HEK293 (cell line): ENCODE measurements around the gene SSPN.
A peak's percentile ranks its signal among the peaks of the same experiment; 100 is the strongest.

Source experiments
- CTCF ChIA-PET: fragments of 350-600 bp; formaldehyde crosslinking; extraction: SDS; loops from one replicate; lab custom pipeline; 2021; ENCODE audit warnings: antibody characterized with exemption; lab: Yijun Ruan, JAX
- POLR2A ChIA-PET: fragments of 300-600 bp; formaldehyde crosslinking; extraction: SDS; loops from one replicate; lab custom pipeline; 2020; ENCODE audit warnings: antibody characterized with exemption, inconsistent platforms; lab: Yijun Ruan, JAX
- H3K27ac ChIP-seq: fragments of 200-500 bp; sonication (Bioruptor generic); 2 replicates; pipeline ENCODE4 v1.5.1; 2014; ENCODE audit warnings: low read depth, low read length, control low read depth, inconsistent platforms; ENCODE audit errors: extremely low read depth
- H3K36me3 ChIP-seq, 2 experiments: fragments of 200-500 bp in 1 of 2; sonication (Bioruptor generic) in 1 of 2; 1 replicate in 1 of 2; 2 replicates in 1 of 2; pipeline ENCODE4 v1.5.1; 2014 to 2017; ENCODE audit warnings: inconsistent platforms in 2 of 2, low read length in 2 of 2; ENCODE audit not compliant: control insufficient read depth in 2 of 2, insufficient read depth in 1 of 2
- H3K4me1 ChIP-seq: fragments of 200-500 bp; sonication (Bioruptor generic); 2 replicates; pipeline ENCODE4 v1.5.1; 2014; ENCODE audit warnings: mild to moderate bottlenecking, low read length, inconsistent platforms; ENCODE audit not compliant: control insufficient read depth, insufficient read depth
- H3K4me3 ChIP-seq: 2 replicates; pipeline ENCODE4 v1.5.1; 2011; ENCODE audit warnings: low read depth, mild to moderate bottlenecking, control low read depth, low read length, moderate library complexity
- H3K9me3 ChIP-seq: fragments of 200-500 bp; sonication (Bioruptor generic); 2 replicates; pipeline ENCODE4 v1.5.1; 2014; ENCODE audit warnings: low read depth, low read length, inconsistent platforms; ENCODE audit not compliant: control insufficient read depth, insufficient read depth
- KLF8 ChIP-seq: fragments of 450-650 bp; formaldehyde crosslinking; IDR thresholded peaks from 2 replicates; pipeline ENCODE4 v1.5.1; 2016; ENCODE audit warnings: missing biosample characterization, missing genetic modification characterization
- MYNN ChIP-seq: fragments of 450-650 bp; formaldehyde crosslinking; IDR thresholded peaks from 2 replicates; pipeline ENCODE4 v1.5.1; 2016; ENCODE audit warnings: missing biosample characterization, missing genetic modification characterization, borderline replicate concordance
- PATZ1 ChIP-seq: fragments of 450-650 bp; formaldehyde crosslinking; IDR thresholded peaks from 2 replicates; pipeline ENCODE4 v1.5.1; 2016; ENCODE audit warnings: missing biosample characterization, missing genetic modification characterization
- SALL2 ChIP-seq: fragments of 450-650 bp; formaldehyde crosslinking; IDR thresholded peaks from 2 replicates; pipeline ENCODE4 v1.5.0; 2017; ENCODE audit warnings: missing biosample characterization, mild to moderate bottlenecking, missing genetic modification characterization, borderline replicate concordance
- SETDB1 ChIP-seq: IDR thresholded peaks from one replicate; pipeline ENCODE4 v1.6.1; 2017; ENCODE audit warnings: mild to moderate bottlenecking, low read length, moderate library complexity, mixed read lengths; ENCODE audit not compliant: insufficient read length
- ZBTB7A ChIP-seq: fragments of 450-650 bp; formaldehyde crosslinking; IDR thresholded peaks from 2 replicates; pipeline ENCODE4 v1.5.1; 2016; ENCODE audit warnings: low read depth, missing biosample characterization, missing genetic modification characterization
- ZNF202 ChIP-seq: fragments of 450-650 bp; formaldehyde crosslinking; IDR thresholded peaks from 2 replicates; pipeline ENCODE4 v1.5.1; 2016; ENCODE audit warnings: missing biosample characterization, missing genetic modification characterization, borderline replicate concordance
- ZNF221 ChIP-seq: fragments of 450-650 bp; formaldehyde crosslinking; IDR thresholded peaks from 2 replicates; pipeline ENCODE4 v1.5.1; 2017; ENCODE audit warnings: missing biosample characterization, missing genetic modification characterization, borderline replicate concordance
- ZNF280C ChIP-seq: fragments of 450-650 bp; formaldehyde crosslinking; IDR thresholded peaks from 2 replicates; pipeline ENCODE4 v1.5.1; 2016; ENCODE audit warnings: missing biosample characterization, missing genetic modification characterization
- ZNF350 ChIP-seq: fragments of 450-650 bp; formaldehyde crosslinking; IDR thresholded peaks from 2 replicates; pipeline ENCODE4 v1.5.0; 2017; ENCODE audit warnings: missing biosample characterization, mild to moderate bottlenecking, missing genetic modification characterization
- ZNF354C ChIP-seq: fragments of 450-650 bp; formaldehyde crosslinking; IDR thresholded peaks from 2 replicates; pipeline ENCODE4 v1.5.1; 2016; ENCODE audit warnings: missing biosample characterization, missing genetic modification characterization, low read depth, borderline replicate concordance
- ZNF391 ChIP-seq: fragments of 450-650 bp; formaldehyde crosslinking; IDR thresholded peaks from 2 replicates; pipeline ENCODE4 v1.5.1; 2016; ENCODE audit warnings: low read depth, missing biosample characterization, missing genetic modification characterization, borderline replicate concordance
- ZNF513 ChIP-seq: fragments of 450-650 bp; IDR thresholded peaks from 2 replicates; pipeline ENCODE4 v1.5.1; 2018; ENCODE audit warnings: missing biosample characterization, missing genetic modification characterization
- ZNF514 ChIP-seq: fragments of 450-650 bp; formaldehyde crosslinking; IDR thresholded peaks from 2 replicates; pipeline ENCODE4 v1.5.1; 2016; ENCODE audit warnings: missing biosample characterization, missing genetic modification characterization
- ZNF529 ChIP-seq: fragments of 450-650 bp; formaldehyde crosslinking; IDR thresholded peaks from 2 replicates; pipeline ENCODE4 v1.5.1; 2017; ENCODE audit warnings: missing genetic modification characterization, missing biosample characterization; ENCODE audit not compliant: insufficient replicate concordance
- ZNF561 ChIP-seq: fragments of 450-650 bp; IDR thresholded peaks from 2 replicates; pipeline ENCODE4 v1.5.1; 2018; ENCODE audit warnings: missing biosample characterization, missing genetic modification characterization, borderline replicate concordance
- ZNF658 ChIP-seq: fragments of 450-650 bp; formaldehyde crosslinking; IDR thresholded peaks from 2 replicates; pipeline ENCODE4; 2016; ENCODE audit warnings: missing biosample characterization, missing genetic modification characterization
- ZNF670 ChIP-seq: fragments of 450-650 bp; formaldehyde crosslinking; IDR thresholded peaks from 2 replicates; pipeline ENCODE4 v1.5.1; 2016; ENCODE audit warnings: missing biosample characterization, missing genetic modification characterization, low read depth
- ZNF707 ChIP-seq: fragments of 450-650 bp; formaldehyde crosslinking; IDR thresholded peaks from 2 replicates; pipeline ENCODE4 v1.5.1; 2016; ENCODE audit warnings: missing biosample characterization, missing genetic modification characterization
- ZSCAN4 ChIP-seq: fragments of 450-650 bp; formaldehyde crosslinking; IDR thresholded peaks from 2 replicates; pipeline ENCODE4 v1.5.1; 2017; ENCODE audit warnings: missing biosample characterization, missing genetic modification characterization
- TF ChIP-seq, protein P1 (sequence below): fragments of 450-650 bp; formaldehyde crosslinking; IDR thresholded peaks from 2 replicates; pipeline ENCODE4 v1.5.1; 2016; ENCODE audit warnings: missing biosample characterization, missing genetic modification characterization

The SSPN gene

GRCh38 chr12:26244503-26244902 is 49.1 kb downstream of the SSPN start:
- Histone ChIP-seq H3K9me3 (no peaks in the 10 kb centered on the region), H3K4me3 (no peak overlapping the region), H3K4me1 (peaks cover 7% of the 10 kb centered on the region), H3K27ac (no peak overlapping the region), H3K36me3 (no peaks in the 10 kb centered on the region)
- POLR2A ChIA-PET = no interaction called here
- no peak for TF ChIP-seq PATZ1
- no peak for TF ChIP-seq ZNF561 (tag by site-specific recombination)
- TF ChIP-seq ZNF529 = no peak
- TF ChIP-seq ZNF707 (tag by site-specific recombination) = no peak
- TF ChIP-seq ZBTB7A (tag by site-specific recombination) = no peak
- no peak for TF ChIP-seq ZNF354C (tag by site-specific recombination)
- TF ChIP-seq SALL2 (tag by site-specific recombination) = no peak
- TF ChIP-seq ZNF513 (tag by site-specific recombination) = no peak
- TF ChIP-seq ZNF514 (tag by site-specific recombination) = no peak
- TF ChIP-seq ZNF221 (tag by site-specific recombination) = no peak
- no peak for TF ChIP-seq ZNF391 (tag by site-specific recombination)
- CTCF ChIA-PET = no interaction called here

GRCh38 chr12:26245175-26245942 is 50.0 kb downstream of the SSPN start:
- Histone ChIP-seq H3K27ac (no peak overlapping the region), H3K9me3 (no peaks in the 10 kb centered on the region), H3K4me1 (peaks cover 3% of the 10 kb centered on the region; the same call in 1 of the 2 replicates), H3K4me3 (no peak overlapping the region), H3K36me3 (no peaks in the 10 kb centered on the region)
- ChIA-PET POLR2A (no interaction called here), CTCF (no interaction called here)
- TF ChIP-seq ZNF350 (tag by site-specific recombination) (0 out of 2 replicates have a peak, but pooled peaks have one; percentile 10), ZNF658 (tag by site-specific recombination) (no peak)

DNA sequence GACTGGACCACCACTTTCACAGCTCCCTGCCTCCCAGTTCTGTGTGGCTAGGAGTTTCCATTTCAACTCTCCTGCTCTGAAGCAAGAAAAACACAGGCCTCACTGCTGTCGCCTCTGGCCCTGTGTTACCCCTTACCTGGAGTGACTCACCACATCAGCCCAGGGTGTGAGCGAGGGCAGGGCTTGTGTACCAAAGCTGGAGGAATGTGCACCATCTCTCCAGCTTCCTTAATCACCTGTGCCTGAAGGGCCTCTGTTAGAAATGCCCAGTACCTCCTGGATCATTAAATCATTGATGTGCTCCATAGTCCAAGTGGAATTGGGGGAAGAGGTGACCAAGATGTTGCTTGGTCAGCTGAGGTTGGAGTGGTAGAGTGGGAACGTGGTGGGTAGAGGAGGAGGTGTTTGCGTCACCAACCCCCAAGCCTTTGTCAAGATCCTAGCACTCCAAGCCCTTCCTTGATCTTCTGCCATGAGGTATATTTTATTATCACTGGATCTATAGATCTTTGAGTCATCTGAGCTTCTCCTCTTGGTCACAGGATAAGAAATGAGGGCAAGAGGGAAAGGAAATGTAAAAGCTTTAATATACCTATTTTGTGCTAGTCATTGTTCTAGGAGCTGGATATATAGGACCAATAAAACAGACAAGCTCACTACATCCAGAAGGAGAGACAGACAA is 51.3 kb downstream of the SSPN start:
- no peak overlapping the region for H3K27ac ChIP-seq
- H3K4me1 ChIP-seq = no peaks in the 10 kb centered on the region
- H3K36me3 ChIP-seq = no peaks in the 10 kb centered on the region
- ChIA-PET CTCF (interaction anchor here (1.3 kb wide), 1 partner anchor 13 kb away, joined by 3 read pairs; no protein-coding TSS in a partner anchor), POLR2A (interaction anchor here (0.5 kb wide), 1 partner anchor 122 kb away, joined by 3 read pairs; the partner anchor contains the start of gene BHLHE41)
- H3K4me3 ChIP-seq = no peak overlapping the region
- H3K9me3 ChIP-seq = no peaks in the 10 kb centered on the region
- TF ChIP-seq ZSCAN4 (tag by site-specific recombination) = no peak
- no peak for TF ChIP-seq MYNN
- TF ChIP-seq ZNF280C (tag by site-specific recombination) = no peak
- TF ChIP-seq KLF8 (tag by site-specific recombination) = no peak
- TF ChIP-seq SETDB1 = no peak
- TF ChIP-seq ZNF202 = no peak
- TF ChIP-seq, protein P1, sequence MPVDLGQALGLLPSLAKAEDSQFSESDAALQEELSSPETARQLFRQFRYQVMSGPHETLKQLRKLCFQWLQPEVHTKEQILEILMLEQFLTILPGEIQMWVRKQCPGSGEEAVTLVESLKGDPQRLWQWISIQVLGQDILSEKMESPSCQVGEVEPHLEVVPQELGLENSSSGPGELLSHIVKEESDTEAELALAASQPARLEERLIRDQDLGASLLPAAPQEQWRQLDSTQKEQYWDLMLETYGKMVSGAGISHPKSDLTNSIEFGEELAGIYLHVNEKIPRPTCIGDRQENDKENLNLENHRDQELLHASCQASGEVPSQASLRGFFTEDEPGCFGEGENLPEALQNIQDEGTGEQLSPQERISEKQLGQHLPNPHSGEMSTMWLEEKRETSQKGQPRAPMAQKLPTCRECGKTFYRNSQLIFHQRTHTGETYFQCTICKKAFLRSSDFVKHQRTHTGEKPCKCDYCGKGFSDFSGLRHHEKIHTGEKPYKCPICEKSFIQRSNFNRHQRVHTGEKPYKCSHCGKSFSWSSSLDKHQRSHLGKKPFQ (tag by site-specific recombination) = no peak
- no peak for TF ChIP-seq ZNF561 (tag by site-specific recombination)
- TF ChIP-seq ZNF670 (tag by site-specific recombination) = no peak
